Hematopoietic multipotent progenitor cell (in vitro differentiated cells): Measurements from ENCODE around the gene APBB2. TPM values are rescaled to one million over a fixed set of nuclear protein-coding genes. Genes with fewer than 3 reads are reported as not detected.
"Not testable (repeated sequence)": the region's sequence is repeated elsewhere in the genome, so short reads cannot be mapped to it uniquely, and the experiment has no call there.

ENCODE experiments used
- DNase-seq, 3 donors: peaks; one replicate each; pipeline ENCODE4 v3.0.0-alpha.2; 2011 to 2015; ENCODE audit warnings: low read depth in 2 of 3, low spot score in 2 of 3
- total RNA-seq: library from RNA; depleted of rRNA; stranded (reverse); fragments of >200 nt; gene quantifications from one replicate; pipeline ENCODE4 v1.2.3, GENCODE V29; 2012

Gene APBB2
- total RNA-seq, 1 donor: 0.81 TPM

DNA sequence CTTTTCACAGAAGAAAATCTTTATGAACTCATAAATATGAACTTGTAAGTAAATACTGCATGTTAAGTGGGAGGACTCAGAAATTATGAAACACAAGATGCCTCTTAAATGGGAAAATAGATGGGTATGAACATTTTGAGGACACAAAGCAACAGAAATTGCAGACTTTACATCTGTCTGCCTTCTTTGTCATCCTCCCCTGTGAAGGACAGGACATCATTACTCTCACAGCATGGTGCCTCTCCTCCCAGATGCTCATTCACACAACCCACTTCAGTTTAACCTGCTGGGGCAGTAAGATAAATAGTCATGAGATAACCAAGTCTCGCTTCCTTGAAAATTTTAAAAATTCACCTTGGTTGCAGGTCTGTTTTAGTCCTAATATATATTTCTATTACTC lies 144.5 kb downstream of the APBB2 start:
- no peak for DNase-seq

- no peak for DNase-seq
These were observed 145.1 kb downstream of the APBB2 start for GRCh38 chr4:41069257-41069656.

DNA sequence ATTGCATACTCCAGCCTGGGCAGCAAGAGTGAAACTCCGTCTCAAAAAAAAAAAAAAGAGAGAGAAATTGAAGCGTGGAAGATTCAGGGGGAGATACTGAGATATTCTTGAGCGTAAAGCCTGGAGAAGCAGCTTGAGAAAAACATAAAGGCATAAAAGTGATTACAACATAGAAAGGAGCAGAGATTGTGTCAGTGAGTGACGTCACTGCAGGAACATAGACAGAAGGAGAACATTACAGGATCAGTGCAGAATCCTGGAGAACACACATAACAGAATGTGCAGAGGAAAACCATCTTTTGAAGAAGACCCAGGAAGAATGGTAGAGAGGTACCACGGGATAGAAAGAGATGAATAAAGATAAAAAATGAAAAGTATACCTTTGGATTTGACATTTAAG lies 147.0 kb downstream of the APBB2 start:
- DNase-seq: no peak

DNA sequence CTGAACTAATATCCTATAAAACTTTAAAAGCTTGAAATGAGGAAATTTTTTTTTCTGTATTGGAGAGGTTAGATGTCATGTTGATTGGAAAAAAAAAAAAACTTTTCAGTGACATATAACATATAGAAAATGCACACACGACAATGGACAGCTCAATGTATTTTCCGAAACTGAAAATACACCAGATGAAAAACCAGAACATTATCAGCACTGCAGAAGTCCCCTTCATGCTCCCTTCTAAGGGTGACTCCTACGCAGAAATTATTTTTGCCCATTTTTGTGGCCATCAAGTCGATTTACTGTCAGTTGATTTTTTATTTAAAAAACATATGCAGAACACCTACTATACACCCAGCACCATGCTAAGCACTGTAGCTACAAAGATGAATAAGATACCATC lies 148.3 kb downstream of the APBB2 start:
- no peak for DNase-seq

DNA sequence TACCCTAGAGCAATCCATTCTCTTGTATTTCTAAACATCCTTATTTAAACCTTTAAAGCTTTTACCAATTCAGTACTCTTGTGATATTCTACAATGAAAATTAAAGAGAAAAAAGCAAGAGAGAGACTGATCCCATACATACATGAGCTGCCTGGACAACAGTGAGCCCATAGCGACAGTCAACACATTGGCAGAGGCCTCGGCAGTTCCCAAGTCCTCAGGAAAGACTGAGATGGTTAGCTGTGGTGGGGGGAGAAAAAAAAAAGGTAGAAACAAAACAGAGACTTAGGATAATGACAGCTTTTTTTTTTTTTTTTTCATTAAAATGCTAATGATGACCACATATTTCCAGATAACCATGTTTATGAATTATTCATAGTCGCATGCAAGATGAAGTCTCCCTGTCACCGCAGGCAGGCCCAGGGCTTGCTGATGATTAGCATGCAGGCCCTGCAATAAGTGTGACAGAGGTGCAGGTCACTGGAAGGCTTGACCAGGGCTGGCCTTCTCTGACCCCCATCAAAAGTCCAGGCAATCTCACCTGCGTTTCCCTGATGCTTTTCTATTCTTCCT lies 148.8 kb downstream of the APBB2 start:
- no peak for DNase-seq

GRCh38 chr4:41064953-41065352 lies 149.4 kb downstream of the APBB2 start:
- no peak for DNase-seq

GRCh38 chr4:41061482-41062185 lies 152.7 kb downstream of the APBB2 start:
- no peak for DNase-seq

DNA sequence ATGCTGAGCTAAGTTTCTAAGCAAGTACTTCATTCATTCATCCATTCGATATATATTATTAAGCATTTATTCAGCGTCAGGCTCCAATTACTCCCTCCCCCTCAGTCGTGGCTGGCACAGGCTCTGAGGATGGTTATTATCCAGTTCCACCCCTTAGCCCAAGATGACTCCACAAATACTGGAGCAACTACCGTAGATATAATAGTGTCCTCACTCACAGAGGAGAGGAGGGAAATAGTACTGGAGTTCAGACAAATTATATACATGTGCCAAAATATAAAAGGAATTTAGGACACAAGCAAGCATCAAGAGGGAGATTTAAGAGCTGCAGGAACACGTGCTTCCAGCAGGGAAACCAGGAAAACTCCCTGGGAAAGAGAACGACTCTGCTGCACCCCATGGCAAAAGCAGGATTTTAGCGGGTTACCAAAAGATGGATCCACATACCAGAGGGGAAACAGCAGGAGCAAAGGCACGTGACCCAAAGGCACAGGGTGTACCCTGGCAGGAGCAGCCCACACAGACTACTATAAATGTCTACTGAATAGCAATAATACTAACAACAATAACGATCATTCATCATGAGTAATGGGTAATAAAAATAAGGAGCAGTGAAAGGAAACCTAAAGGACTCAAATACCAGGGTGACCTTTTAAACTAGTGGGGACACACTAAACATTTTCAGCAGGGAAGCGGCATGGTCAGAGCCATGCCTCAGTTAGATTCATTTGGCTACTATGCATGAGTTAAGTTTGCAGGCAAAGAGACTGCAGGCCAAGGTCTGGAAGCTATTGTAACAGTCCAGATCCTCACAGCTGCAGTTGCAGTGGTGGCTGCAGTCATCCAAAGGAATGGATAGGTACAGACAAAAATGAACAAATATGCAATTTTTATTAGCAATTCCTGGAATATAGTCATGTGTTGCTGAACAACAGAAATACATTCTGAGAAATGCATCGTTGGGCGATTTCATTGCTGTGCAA lies 153.7 kb downstream of the APBB2 start:
- no peak for DNase-seq

GRCh38 chr4:41059411-41059810 lies 154.9 kb downstream of the APBB2 start:
- DNase-seq: not testable (repeated sequence)

- no peak for DNase-seq
These were observed 155.9 kb downstream of the APBB2 start for GRCh38 chr4:41058426-41058825.

- DNase-seq: no peak
These were observed 156.9 kb downstream of the APBB2 start for GRCh38 chr4:41057467-41057866.

GRCh38 chr4:41052287-41052686 lies 162.1 kb downstream of the APBB2 start:
- no peak for DNase-seq

GRCh38 chr4:41050880-41051775 lies 163.2 kb downstream of the APBB2 start:
- no peak for DNase-seq

GRCh38 chr4:41050116-41050515 lies 164.2 kb downstream of the APBB2 start:
- DNase-seq: no peak

GRCh38 chr4:41049176-41049575 lies 165.2 kb downstream of the APBB2 start:
- DNase-seq: not testable (repeated sequence)

GRCh38 chr4:41044791-41045190 lies 169.6 kb downstream of the APBB2 start:
- DNase-seq: no peak

DNA sequence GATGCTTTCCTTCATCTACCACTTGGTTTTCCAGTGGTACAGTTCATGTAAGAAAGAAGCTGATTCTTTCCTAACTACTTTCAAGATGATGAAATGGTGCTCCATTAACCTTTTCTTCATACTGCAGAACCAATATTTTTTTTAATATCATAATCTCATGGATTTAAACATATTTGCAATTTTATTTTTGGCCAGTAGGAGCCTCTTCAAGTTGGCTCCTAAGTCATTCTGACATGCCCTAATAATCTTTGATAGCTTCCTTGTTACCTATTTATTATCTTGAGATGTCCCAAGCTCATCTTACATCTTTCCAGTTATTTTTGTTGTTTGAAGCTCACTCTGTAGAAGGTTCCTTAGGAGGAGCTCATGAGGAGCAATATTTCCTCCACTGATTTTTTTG lies 170.2 kb downstream of the APBB2 start:
- no peak for DNase-seq

- DNase-seq: no peak
These were observed 170.9 kb downstream of the APBB2 start for GRCh38 chr4:41043465-41043864.

DNA sequence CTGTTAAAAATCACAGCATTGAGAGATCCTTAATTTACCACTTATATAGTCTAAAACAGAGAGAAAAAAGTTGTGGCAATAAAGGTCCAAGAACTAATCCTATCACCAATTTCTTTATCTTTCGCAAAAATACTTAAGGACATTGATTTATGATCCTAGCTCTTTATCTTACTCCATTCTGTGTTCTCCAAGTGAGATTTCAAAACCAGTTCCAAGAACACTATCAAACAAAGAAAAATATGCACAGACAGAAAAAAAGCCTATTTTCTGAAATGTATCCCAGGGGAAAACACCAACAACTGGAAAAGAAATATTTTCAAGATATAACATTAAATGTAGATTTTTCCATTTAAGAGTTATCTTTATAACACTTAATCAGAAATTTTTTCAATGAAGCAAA lies 172.8 kb downstream of the APBB2 start:
- no peak for DNase-seq

GRCh38 chr4:41039317-41039716 lies 175.0 kb downstream of the APBB2 start:
- DNase-seq: no peak

GRCh38 chr4:41038304-41038703 lies 176.0 kb downstream of the APBB2 start:
- DNase-seq: no peak
